HUES6 (cell line): ENCODE measurements around the gene GPR3.

ENCODE experiments used
- H3K27ac ChIP-seq: 2 replicates; pipeline ENCODE4 v1.7.0; 2013; ENCODE audit warnings: low read depth, mild to moderate bottlenecking, low read length, inconsistent platforms
- H3K27me3 ChIP-seq: 2 replicates; pipeline ENCODE4 v1.6.1; 2013; ENCODE audit warnings: low read length; ENCODE audit not compliant: control insufficient read depth, insufficient read depth
- H3K36me3 ChIP-seq: 2 replicates; pipeline ENCODE4 v1.6.1; 2013; ENCODE audit warnings: low read length; ENCODE audit not compliant: control insufficient read depth, insufficient read depth
- H3K4me1 ChIP-seq: 2 replicates; pipeline ENCODE4 v1.6.1; 2013; ENCODE audit warnings: low read length; ENCODE audit not compliant: control insufficient read depth, insufficient read depth
- H3K4me3 ChIP-seq: 2 replicates; pipeline ENCODE4 v1.5.1; 2013; ENCODE audit warnings: low read depth, low read length
- H3K9ac ChIP-seq: one replicate; pipeline ENCODE4 v1.6.1; 2013; ENCODE audit warnings: mild to moderate bottlenecking, low read length
- H3K9me3 ChIP-seq: 2 replicates; pipeline ENCODE4 v1.6.1; 2013; ENCODE audit warnings: low read depth, low read length; ENCODE audit not compliant: control insufficient read depth, insufficient read depth

Gene GPR3

GRCh38 chr1:27360159-27361043, 32.0 kb upstream of the GPR3 start:
- H3K36me3 ChIP-seq: peaks cover 2% of the 10 kb centered on the region; the same call in 1 of the 2 replicates
- peaks cover 50% of the 10 kb centered on the region for H3K27me3 ChIP-seq
- peaks cover 34% of the 10 kb centered on the region for H3K4me1 ChIP-seq
- peak overlapping the region; percentile 85 for H3K4me3 ChIP-seq
- H3K9ac ChIP-seq: peak overlapping the region; percentile 20
- H3K9me3 ChIP-seq: no peaks in the 10 kb centered on the region
- no peak overlapping the region for H3K27ac ChIP-seq

GRCh38 chr1:27361044-27361402, 31.4 kb upstream of the GPR3 start:
- no peaks in the 10 kb centered on the region for H3K9me3 ChIP-seq
- peaks cover 50% of the 10 kb centered on the region for H3K27me3 ChIP-seq
- no peaks in the 10 kb centered on the region for H3K36me3 ChIP-seq
- H3K9ac ChIP-seq: peak overlapping the region; percentile 20
- H3K4me3 ChIP-seq: peak overlapping the region; percentile 85
- no peak overlapping the region for H3K27ac ChIP-seq
- H3K4me1 ChIP-seq: peaks cover 34% of the 10 kb centered on the region

DNA sequence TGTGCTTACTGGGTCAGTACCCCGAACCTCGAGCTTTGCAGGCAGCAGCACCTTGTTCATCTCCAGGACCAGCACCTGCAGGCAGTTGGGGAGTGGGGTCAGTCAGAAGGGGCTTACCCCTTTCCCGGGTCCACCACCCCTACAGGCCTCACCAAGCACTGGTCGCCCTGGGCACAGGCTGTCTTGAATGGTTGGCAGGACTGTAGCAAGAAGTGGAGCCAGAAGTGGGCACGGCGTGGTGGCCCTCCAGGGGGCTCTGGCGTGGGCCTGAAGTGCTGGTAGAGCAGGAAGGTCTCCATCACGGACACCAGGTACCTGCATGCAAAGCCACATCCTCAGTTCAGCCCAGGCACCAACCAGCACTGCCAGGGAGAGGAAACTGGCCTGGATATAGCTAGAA, 30.9 kb upstream of the GPR3 start:
- peaks cover 50% of the 10 kb centered on the region for H3K27me3 ChIP-seq
- H3K36me3 ChIP-seq: no peaks in the 10 kb centered on the region
- peaks cover 34% of the 10 kb centered on the region for H3K4me1 ChIP-seq
- H3K4me3 ChIP-seq: 0 out of 2 replicates have a peak overlapping the region, but pooled peaks have one; percentile 85
- H3K27ac ChIP-seq: no peak overlapping the region
- no peak overlapping the region for H3K9ac ChIP-seq
- H3K9me3 ChIP-seq: no peaks in the 10 kb centered on the region

DNA sequence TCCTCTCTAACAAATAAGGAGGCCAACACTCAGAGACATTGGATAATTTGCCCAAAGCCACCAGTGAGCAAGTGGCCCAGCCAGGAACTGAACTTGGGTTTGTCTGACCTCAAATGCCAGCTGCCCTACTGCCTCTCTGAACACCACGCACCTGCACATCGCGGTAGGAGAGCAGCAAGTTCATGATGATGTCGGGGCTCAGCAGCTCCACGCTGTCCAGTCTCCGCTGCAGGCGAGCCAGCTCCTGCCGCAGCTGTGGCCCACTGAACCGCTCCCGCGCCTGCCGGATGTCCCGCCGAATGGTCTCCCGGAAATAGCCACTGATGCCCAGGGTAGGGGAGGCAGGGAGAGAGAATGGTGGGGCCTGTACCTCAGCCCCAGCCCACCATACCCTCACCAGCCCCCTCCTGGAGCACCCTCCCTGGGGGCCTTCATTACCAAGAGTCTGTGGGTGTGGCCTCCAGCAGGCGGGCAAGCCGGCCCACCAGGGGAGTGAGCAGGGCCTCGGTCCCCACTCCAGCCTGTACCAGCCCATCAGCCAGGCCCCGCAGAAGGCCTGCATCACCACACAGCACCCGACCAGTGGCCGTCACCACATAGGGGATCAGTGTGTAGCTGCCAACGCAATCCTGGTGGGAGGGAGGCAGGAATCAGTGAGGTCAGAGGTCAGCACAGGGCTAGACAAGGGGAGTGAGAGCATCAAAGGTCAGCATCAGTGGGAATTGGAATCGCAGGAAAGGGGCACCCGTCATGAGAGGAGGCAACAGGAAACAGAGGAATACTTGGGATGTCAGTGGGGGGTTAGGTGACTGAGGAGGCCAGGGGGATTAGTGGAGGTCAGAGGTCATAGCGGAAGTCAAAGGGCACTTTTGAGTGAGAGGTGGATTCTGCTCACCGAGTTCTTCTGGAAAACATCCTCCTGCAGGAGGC, 28.4 kb upstream of the GPR3 start:
- peaks cover 35% of the 10 kb centered on the region for H3K4me1 ChIP-seq
- peaks cover 34% of the 10 kb centered on the region for H3K27me3 ChIP-seq
- no peaks in the 10 kb centered on the region for H3K9me3 ChIP-seq
- no peak overlapping the region for H3K27ac ChIP-seq
- H3K36me3 ChIP-seq: no peaks in the 10 kb centered on the region
- H3K9ac ChIP-seq: no peak overlapping the region
- no peak overlapping the region for H3K4me3 ChIP-seq

DNA sequence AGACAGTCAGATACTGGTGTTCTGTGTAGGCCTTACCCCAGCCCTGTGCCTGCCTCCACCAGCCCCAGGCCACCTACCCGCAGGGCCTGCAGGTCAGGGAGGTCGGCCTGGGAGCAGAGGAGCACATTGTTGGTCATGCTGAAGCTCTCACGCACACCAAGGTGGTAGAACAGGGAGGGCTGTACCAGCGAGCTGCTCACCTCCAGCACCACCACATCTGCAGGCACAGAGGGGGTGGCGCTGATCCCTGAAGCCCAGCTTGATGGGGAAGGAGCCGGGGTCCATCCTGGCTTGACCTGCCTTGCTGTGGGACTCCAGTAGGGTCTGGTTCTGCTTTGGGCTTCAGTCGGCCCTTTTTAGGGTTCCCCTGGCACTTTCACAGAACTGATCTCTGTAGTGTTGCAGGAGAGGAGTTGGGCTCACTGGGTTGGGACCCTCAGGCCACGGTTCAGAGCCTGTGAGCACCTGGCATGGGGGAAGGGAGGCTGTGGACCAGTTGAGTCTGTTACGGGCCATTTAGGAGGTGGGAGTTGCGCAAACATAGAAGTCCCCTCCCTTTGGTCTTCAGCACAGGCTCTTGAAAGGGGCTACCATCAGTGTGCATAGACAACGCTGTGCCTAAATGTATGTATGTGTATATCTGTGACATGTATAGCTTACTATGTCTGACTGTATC, 27.6 kb upstream of the GPR3 start:
- Histone ChIP-seq H3K4me1 (peaks cover 31% of the 10 kb centered on the region), H3K27me3 (peaks cover 26% of the 10 kb centered on the region), H3K4me3 (peak overlapping the region; percentile 36), H3K36me3 (no peaks in the 10 kb centered on the region), H3K9ac (no peak overlapping the region), H3K9me3 (no peaks in the 10 kb centered on the region), H3K27ac (no peak overlapping the region)

DNA sequence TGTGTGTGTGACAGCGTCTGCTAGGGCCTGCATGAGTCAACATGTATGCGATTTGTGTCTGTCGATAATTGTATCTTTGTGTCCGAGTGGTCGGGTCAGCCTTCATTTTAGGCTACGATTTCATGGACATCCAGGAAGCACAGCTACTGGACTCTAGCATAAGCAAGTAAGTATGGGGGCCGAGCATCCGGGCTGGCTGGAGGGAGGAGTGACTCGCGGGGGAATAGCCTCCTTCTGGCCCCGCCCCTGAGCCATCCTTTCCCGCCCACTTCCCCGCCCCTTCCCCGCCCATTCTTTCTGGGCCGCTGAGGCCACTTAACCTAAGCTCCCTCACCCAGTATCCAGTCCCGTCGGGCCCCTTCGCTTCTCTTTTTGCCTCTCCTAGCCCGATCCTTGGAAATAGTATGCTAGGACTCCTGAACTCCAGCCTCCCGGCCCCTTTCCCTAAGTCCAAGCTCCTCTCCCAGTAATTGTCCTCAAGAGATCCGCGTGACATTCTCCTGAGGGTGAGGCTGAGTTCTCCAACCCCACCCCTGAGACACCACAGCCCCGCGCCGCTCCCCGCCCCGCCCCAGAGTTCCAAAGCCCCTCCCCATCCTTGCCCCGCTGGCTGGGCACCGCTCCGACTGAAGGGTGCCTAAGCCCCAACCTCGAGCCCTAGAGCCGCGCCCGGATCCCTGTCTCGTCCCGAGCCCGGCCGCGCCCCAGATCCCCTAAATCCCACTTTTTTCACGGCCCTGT, 26.9 kb upstream of the GPR3 start:
- no peak overlapping the region for H3K27ac ChIP-seq
- no peaks in the 10 kb centered on the region for H3K36me3 ChIP-seq
- H3K4me3 ChIP-seq: peak overlapping the region; percentile 68
- peaks cover 20% of the 10 kb centered on the region for H3K27me3 ChIP-seq
- H3K9ac ChIP-seq: no peak overlapping the region
- H3K4me1 ChIP-seq: peaks cover 27% of the 10 kb centered on the region
- H3K9me3 ChIP-seq: no peaks in the 10 kb centered on the region

GRCh38 chr1:27366113-27366410, 26.4 kb upstream of the GPR3 start:
- H3K36me3 ChIP-seq: no peaks in the 10 kb centered on the region
- H3K4me3 ChIP-seq: peak overlapping the region; percentile 68
- no peaks in the 10 kb centered on the region for H3K9me3 ChIP-seq
- H3K4me1 ChIP-seq: peaks cover 24% of the 10 kb centered on the region
- peaks cover 14% of the 10 kb centered on the region for H3K27me3 ChIP-seq
- peak overlapping the region; percentile 60 for H3K9ac ChIP-seq
- H3K27ac ChIP-seq: no peak overlapping the region

- Histone ChIP-seq H3K4me3 (peak within 1 kb of the TSS; percentile 68), H3K9ac (peak within 1 kb of the TSS; percentile 60), H3K27ac (peak within 1 kb of the TSS; percentile 18; the same call in 1 of the 2 replicates), H3K4me1 (peaks cover 22% of the 10 kb centered on the region), H3K27me3 (peaks cover 9% of the 10 kb centered on the region), H3K36me3 (no peaks in the 10 kb centered on the region), H3K9me3 (no peaks in the 10 kb centered on the region)
Measured at GRCh38 chr1:27366411-27367159, 25.8 kb upstream of the GPR3 start, which contains the start of gene MAP3K6. MAP3K6 (minus strand) TSS chr1:27366961; CDS start chr1:27366597, 364 bp downstream.

DNA sequence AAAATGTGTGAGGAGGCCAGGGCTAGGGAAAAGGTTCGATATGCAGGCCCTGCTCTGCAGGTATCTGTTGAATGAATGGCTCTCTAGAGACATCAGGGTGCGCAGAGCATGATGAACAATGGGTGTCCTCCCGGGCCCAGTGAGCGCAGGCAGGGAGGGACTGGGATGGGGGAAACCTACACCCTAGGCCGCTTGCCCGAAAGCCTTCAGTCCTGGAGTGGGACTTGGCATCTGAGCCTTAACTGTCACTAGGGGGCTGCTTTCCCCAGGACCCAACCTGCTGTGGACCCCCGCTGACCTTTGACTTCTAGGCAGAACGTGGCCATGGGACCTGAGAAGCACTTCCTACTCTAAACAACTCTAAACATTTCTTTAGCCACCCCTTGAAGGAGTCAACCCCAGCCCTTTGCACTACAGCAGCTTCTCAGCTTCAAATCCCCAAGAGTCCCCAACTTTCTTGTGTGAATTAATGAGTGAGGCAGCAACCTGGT, 25.2 kb upstream of the GPR3 start:
- H3K27ac ChIP-seq: no peak overlapping the region

More for the DNA sequence above, 25.2 kb upstream of the GPR3 start:
- Histone ChIP-seq H3K4me1 (peaks cover 22% of the 10 kb centered on the region), H3K36me3 (no peaks in the 10 kb centered on the region), H3K27me3 (peaks cover 3% of the 10 kb centered on the region; the same call in 1 of the 2 replicates), H3K4me3 (peak overlapping the region; percentile 68), H3K9me3 (no peaks in the 10 kb centered on the region), H3K9ac (peak overlapping the region; percentile 60)
